SH-SY5Y (cell line): Measurements from ENCODE around the gene RNF145.

Source experiments
- GATA2 ChIP-seq: IDR thresholded peaks from 2 replicates; pipeline ENCODE4 v1.6.1; 2011; ENCODE audit warnings: mild to moderate bottlenecking, low read depth, low read length
- GATA3 ChIP-seq: IDR thresholded peaks from 2 replicates; pipeline ENCODE4 v1.6.1; 2011; ENCODE audit warnings: low read depth, mild to moderate bottlenecking, low read length, moderate library complexity

Gene RNF145, protein sequence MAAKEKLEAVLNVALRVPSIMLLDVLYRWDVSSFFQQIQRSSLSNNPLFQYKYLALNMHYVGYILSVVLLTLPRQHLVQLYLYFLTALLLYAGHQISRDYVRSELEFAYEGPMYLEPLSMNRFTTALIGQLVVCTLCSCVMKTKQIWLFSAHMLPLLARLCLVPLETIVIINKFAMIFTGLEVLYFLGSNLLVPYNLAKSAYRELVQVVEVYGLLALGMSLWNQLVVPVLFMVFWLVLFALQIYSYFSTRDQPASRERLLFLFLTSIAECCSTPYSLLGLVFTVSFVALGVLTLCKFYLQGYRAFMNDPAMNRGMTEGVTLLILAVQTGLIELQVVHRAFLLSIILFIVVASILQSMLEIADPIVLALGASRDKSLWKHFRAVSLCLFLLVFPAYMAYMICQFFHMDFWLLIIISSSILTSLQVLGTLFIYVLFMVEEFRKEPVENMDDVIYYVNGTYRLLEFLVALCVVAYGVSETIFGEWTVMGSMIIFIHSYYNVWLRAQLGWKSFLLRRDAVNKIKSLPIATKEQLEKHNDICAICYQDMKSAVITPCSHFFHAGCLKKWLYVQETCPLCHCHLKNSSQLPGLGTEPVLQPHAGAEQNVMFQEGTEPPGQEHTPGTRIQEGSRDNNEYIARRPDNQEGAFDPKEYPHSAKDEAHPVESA

DNA sequence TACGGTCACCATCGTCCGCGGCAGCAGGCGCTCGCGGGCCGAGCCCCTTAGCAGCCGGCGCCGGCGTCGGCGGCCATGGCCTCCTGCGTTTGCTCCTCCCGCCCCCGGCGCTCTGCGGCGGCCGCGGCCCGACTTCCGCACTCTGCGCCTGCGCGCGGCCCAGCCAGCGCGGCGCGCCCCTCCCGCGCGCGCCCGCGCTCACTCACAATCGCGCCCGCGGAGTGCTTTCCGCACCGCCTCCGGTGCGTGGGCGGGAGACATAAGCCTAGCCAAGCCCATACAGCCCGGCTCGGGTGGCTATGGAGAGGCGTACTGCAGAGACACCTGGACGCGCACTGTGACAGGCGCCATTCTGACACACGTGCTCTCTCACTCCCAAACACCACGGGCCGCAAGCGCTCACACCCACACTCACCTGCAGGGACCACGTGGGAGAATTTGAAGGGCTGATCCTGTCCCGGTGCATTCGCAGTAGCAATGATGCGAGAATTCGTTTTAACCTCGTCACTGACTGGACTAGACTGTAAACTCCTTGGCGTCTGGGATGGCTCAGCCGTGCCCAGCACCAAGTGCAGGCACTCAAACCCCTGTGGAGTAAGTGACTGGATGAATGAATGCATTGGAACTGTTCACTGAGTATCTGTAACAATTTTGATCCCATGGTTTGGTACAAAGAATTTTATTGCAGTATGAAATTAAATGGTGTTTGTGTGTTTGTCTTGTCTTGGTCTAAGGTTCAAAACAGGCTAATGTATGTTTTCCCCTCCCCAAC is at the start of gene RNF145:
TSS of gene RNF145 (minus strand) at position 116 of the 772 bp plus-strand sequence. CDS start 5,936 bp downstream, outside the sequence.
- no peak for TF ChIP-seq GATA3
- TF ChIP-seq GATA2 = no peak

DNA sequence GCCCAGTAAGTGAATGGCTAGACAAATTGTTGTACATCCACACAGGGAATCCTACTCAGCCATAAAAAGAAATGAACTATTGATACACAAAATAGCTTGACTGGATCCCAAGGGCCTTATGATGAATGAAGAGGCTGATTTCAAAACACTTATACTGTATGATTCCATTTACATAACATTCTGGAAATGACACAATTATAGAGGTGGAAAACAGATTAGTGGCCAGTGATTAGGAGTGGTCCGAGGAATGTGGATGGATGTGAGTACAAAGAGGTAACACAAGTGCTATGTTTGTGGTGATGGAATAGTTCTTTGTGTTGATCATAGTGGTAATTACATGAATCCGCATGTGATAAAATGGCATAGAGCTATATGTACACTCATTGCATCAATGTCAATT is 49.0 kb upstream of the RNF145 start:
- TF ChIP-seq GATA3 (no peak), GATA2 (no peak)

DNA sequence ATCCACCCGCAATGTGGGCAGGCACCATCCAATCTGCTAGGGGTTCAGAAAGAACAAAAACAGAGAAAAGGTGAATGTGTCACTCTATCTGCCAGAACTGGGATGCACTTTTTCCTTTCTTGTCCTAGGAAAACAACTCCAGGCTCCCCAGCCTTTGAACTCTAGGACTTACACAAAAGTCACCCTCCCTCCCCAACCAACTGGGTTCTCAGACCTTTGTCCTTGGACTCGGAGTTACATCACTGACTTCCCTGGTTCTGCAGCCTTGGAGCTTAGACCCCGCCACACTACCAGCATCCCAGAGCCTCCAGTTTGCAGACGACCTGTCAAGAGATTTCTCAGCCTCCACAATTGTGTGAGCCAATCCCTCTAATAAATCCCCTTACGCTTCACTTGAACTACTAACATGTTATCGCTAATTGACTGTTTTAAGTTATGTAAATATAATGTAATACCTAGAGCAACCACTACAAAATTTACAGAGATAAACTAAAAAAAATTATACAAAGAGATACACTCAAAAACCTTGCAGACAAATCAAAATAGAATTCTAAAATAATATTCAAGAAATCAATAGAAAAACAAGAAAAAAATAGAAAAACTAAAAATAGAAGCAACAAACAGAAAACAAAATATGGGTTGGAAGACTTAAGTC is 48.4 kb upstream of the RNF145 start:
- TF ChIP-seq GATA2 (no peak), GATA3 (no peak)

DNA sequence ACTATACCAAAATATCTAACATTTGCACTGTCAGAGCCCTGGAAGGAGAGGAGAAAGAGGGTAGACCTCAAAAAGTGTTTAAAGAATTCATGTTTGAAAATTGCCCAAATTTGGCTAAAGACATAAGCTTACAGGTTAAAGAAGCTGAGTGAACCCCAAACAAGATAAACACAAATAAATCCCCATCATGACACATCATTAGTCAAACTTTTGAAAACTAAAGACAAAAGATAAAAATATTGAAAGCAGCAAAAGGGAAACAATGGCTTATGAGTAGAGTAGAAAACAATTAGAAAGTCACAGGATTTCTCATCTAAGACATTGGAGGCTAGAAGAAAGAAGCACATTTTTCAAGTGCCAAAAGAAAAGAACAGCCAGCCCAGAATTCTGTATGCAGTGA is 47.7 kb upstream of the RNF145 start:
- TF ChIP-seq GATA3 (no peak), GATA2 (no peak)

DNA sequence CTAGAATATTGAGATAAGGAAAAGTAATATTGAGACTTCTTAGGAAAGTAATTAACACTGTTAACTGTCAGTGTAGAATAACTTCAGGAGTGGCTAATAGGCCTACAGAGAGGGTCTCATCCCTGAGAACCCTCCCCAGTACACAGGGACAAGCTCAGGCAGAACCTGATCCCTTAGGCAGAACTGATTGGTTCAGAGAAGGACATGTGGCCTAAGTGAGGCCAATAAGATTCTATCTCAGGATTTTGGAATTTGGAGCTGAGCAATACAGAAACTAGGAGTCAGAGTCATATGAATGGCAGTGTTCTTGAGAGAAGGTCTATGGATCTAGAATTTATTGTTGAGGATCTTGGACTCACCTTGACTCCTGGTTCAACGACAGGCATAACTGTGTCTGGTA is 42.8 kb upstream of the RNF145 start:
- TF ChIP-seq GATA2 (no peak), GATA3 (no peak)

DNA sequence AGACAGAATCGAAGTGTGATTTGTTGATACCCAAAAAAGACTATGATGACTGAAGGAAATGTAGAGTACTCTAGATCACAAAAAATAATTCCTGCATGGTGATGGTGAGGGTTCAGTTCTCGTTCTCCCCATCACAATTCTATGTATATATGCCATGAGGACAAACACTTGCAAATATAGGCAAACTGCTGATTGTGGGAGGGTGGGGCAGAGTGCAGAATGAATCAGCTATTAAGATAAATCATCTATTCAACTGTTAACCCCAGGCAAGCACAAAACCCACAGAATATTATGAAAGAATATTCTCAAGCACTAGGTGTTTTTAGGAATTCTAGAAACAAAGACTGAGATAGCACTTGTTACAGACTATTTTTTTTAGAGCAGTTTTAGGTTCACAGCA is 39.8 kb upstream of the RNF145 start:
- TF ChIP-seq GATA3 (no peak), GATA2 (no peak)

DNA sequence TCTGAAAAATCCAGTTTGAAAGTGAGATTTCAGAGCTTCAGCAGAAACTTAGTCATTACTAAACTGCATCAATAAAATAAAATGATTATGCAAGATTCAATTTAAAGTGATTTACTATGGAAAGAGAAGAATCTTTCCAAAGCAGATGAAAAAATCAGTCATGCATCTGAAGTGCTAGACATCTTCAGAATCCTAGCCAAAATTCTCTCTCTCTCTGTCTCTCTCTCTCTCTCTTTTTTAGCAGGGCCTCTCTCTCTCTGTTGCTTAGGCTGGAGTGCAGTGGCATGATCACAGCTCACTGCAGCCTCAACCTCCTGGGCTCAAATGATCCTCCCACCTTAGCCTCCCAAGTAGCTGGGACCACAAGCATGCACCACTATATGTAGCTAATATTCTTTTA is 35.5 kb upstream of the RNF145 start:
- TF ChIP-seq GATA2 (no peak), GATA3 (no peak)

DNA sequence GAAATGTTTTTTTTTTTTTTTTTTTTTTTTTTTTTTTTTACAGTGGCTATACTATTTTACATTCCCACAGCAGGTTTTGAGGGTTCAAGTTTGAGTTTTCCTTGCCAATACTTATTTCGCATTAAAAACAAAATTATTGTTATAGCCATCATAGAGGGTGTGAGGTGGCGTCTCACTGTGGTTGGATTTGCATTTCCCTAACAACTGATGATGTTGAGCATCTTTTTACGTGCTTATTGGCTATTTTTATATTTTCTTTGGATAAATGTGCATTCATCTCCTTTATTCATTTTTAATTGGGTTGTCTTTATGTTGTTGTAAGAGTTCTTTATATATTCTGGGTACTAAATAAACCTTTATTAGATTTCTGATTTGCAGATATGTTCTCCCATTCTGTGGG is 34.8 kb upstream of the RNF145 start:
- TF ChIP-seq GATA2 = no peak
- TF ChIP-seq GATA3 = no peak

DNA sequence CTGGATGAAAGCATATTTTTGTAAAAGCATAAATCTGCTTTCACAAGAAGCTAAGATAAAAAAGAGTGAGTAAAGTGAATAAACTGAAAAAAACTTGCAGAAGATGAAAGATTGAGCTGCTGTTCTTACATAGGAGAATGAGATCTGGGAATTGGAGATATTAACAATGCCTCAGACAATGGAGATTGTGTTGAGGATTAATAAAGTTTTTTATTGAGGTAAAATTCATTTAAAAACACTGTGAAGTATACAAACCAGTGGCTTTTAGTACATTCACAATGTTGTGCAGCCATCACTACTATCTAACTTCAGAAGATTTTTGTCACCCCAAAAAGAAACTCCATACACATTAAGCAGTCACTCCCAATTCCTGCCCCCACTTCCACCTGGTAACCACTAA is 34.0 kb upstream of the RNF145 start:
- TF ChIP-seq GATA3 (no peak), GATA2 (no peak)

DNA sequence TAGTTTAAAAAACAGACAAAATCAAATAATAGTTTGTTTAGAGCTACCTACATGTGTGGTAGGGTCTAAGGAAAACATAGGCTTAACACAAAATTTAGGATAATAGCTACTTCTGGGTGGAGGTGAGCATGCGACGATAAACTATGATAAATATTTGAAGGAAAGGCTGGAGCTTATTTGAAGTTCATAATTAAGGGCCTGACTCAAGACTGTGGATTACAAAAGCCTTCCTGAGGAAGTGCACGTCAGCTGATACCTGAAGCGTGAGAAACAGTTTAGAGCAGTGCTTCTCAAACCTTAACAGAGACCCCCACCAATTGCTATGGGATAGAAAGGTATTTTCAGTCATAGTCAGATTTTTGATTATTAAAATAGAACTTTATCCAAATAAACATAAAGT is 33.3 kb upstream of the RNF145 start:
- TF ChIP-seq GATA2 (no peak), GATA3 (no peak)

DNA sequence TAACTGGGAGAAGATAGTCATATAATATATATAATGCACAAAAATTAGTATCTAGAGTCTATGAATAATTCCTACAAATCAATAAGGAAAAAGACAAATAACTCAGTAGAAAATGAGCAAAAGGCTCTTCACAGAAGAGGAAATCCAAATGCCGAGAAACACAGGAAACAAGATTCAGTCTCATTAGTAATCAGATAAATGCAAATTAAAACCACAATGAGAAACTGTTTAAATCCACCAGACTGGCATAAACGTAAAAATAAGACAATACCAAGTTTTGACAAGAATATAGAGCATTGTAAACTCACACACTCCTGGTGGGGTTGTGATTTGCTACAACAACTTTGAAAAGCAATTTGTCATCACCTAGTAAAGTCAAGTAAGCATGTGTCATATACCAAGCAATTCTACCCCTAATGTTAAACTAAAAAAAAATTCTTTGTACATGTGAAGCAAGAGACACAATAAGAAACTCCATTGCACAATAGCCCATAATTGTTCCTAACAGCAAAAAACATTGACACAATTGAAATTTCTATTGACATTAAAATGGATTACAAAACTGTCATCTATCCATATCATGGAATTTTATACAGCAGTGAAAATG is 32.7 kb upstream of the RNF145 start:
- no peak for TF ChIP-seq GATA3
- no peak for TF ChIP-seq GATA2

DNA sequence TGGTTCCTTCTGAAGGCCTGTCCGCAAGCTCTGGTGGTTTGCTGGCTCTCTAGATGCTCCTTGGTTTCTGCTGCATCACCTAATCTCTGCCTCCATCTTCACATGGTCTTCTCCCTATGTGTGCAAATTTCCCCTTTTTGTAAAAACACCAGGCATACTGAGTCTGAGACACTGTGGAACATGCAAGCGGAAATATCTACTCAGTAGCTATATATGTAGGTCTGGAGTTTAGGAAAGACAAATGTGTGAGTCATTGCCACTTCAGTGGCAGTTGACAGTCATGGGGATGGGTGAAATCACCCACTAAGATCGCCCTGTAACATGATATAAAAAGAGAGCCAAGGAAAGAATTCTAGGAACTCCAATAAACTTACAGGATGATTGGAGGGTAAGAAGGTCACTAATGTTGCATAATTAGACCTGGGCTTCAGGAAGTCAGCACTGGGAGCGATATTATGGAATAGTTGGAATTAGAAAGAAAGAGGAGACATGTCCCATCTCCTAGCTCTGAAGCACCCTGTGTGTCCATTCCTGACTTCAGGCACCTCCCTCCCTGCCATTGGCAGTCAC is 31.0 kb upstream of the RNF145 start:
- TF ChIP-seq GATA3 = no peak
- no peak for TF ChIP-seq GATA2

DNA sequence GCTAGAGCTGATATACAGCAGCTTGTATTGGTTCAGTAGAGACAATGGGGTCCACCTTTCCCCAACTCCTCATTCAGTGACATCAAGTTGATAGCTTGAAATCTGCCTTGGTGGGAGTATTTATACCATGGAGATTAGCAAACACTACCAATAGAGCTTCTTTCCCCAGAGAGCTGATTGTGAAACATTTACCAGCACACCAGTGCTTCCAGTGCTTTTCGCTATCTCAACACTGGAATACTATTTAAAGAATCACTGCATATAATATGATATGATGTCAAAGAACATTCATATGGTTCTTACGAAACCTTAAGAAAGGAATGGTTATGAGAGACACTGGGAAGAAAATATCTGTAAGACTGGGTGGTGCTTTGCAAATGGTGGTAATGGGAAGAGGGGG is 21.8 kb upstream of the RNF145 start:
- no peak for TF ChIP-seq GATA2
- no peak for TF ChIP-seq GATA3

DNA sequence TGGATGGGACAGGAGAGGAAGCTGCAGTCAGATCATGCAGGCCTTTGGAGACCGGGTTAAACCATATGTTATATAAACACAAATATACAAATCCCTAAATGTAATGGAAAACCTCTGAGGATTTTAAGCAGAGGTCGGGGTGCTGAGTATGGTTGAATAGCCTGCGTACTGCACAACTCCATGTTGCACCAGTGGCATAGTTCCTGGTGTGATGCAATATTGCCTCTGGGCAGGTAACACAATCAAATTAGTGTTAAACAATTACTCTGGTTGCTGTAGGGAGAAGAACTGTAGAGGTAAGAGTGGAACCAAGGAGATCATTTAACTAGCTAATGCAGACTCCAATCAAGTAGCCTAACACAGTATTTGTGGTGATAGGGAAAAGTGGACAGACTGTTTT is 21.3 kb upstream of the RNF145 start:
- no peak for TF ChIP-seq GATA2
- no peak for TF ChIP-seq GATA3
